Measurements from ENCODE around the gene FARP1.

FARP1 gene

GRCh38 chr13:98253526-98253925, 110.6 kb downstream of the FARP1 start:
- no peak for TF ChIP-seq YY1 (IDR thresholded peaks at IDR 0.05; ENCODE audit: low read depth)
- TF ChIP-seq USF1 (IDR thresholded peaks at IDR 0.05), result no peak

GRCh38 chr13:98254513-98254912, 111.6 kb downstream of the FARP1 start:
- TF ChIP-seq USF1 (IDR thresholded peaks at IDR 0.05) (no peak), MAX (IDR thresholded peaks at IDR 0.05) (no peak), RAD21 (IDR thresholded peaks at IDR 0.05; ENCODE audit: low read depth) (no peak), FOXM1 (IDR thresholded peaks at IDR 0.05; ENCODE audit: borderline replicate concordance, low read depth) (no peak), CEBPB (IDR thresholded peaks at IDR 0.05) (no peak), CREB1 (IDR thresholded peaks at IDR 0.05; ENCODE audit: low read depth) (no peak), TAF1 (IDR thresholded peaks at IDR 0.05; ENCODE audit: low read depth) (no peak), REST (IDR thresholded peaks at IDR 0.05; ENCODE audit: low read depth) (no peak), TCF12 (IDR thresholded peaks at IDR 0.05; ENCODE audit: low read depth) (no peak), TEAD4 (IDR thresholded peaks at IDR 0.05) (no peak), NFIC (IDR thresholded peaks at IDR 0.05) (no peak), YY1 (IDR thresholded peaks at IDR 0.05; ENCODE audit: low read depth) (no peak), EP300 (IDR thresholded peaks at IDR 0.05; ENCODE audit: borderline replicate concordance) (no peak), ZBTB7A (IDR thresholded peaks at IDR 0.05; ENCODE audit: low read depth) (no peak)

- TF ChIP-seq NFIC (IDR thresholded peaks at IDR 0.05) (no peak), EP300 (IDR thresholded peaks at IDR 0.05; ENCODE audit: borderline replicate concordance) (no peak), ZBTB7A (IDR thresholded peaks at IDR 0.05; ENCODE audit: low read depth) (no peak), CEBPB (IDR thresholded peaks at IDR 0.05) (no peak)
These were observed 115.3 kb downstream of the FARP1 start for GRCh38 chr13:98258226-98258625.

- no peak for TF ChIP-seq CEBPB (IDR thresholded peaks at IDR 0.05)
- no peak for TF ChIP-seq REST (IDR thresholded peaks at IDR 0.05; ENCODE audit: low read depth)
- TF ChIP-seq CREB1 (IDR thresholded peaks at IDR 0.05; ENCODE audit: low read depth), result no peak
- no peak for TF ChIP-seq FOXM1 (IDR thresholded peaks at IDR 0.05; ENCODE audit: borderline replicate concordance, low read depth)
- TF ChIP-seq MAX (IDR thresholded peaks at IDR 0.05), result no peak
- TF ChIP-seq NFIC (IDR thresholded peaks at IDR 0.05), result no peak
These were observed 117.7 kb downstream of the FARP1 start for GRCh38 chr13:98260357-98261164.

- TF ChIP-seq CEBPB (IDR thresholded peaks at IDR 0.05) (no peak), CREB1 (IDR thresholded peaks at IDR 0.05; ENCODE audit: low read depth) (no peak), NFIC (IDR thresholded peaks at IDR 0.05) (no peak), YY1 (IDR thresholded peaks at IDR 0.05; ENCODE audit: low read depth) (no peak), TCF12 (IDR thresholded peaks at IDR 0.05; ENCODE audit: low read depth) (no peak), EP300 (IDR thresholded peaks at IDR 0.05; ENCODE audit: borderline replicate concordance) (no peak), MAX (IDR thresholded peaks at IDR 0.05) (no peak), ZBTB7A (IDR thresholded peaks at IDR 0.05; ENCODE audit: low read depth) (no peak), USF1 (IDR thresholded peaks at IDR 0.05) (no peak), TEAD4 (IDR thresholded peaks at IDR 0.05) (no peak)
These were observed 118.3 kb downstream of the FARP1 start for GRCh38 chr13:98261165-98261702.

- no peak for TF ChIP-seq EGR1 (IDR thresholded peaks at IDR 0.05)
- no peak for TF ChIP-seq CREB1 (IDR thresholded peaks at IDR 0.05; ENCODE audit: low read depth)
- TF ChIP-seq MAX (IDR thresholded peaks at IDR 0.05), result no peak
- TF ChIP-seq EP300 (IDR thresholded peaks at IDR 0.05; ENCODE audit: borderline replicate concordance), result no peak
- no peak for TF ChIP-seq USF1 (IDR thresholded peaks at IDR 0.05)
- TF ChIP-seq FOXM1 (IDR thresholded peaks at IDR 0.05; ENCODE audit: borderline replicate concordance, low read depth), result no peak
- no peak for TF ChIP-seq RAD21 (IDR thresholded peaks at IDR 0.05; ENCODE audit: low read depth)
- TF ChIP-seq YY1 (IDR thresholded peaks at IDR 0.05; ENCODE audit: low read depth), result no peak
- no peak for TF ChIP-seq TCF12 (IDR thresholded peaks at IDR 0.05; ENCODE audit: low read depth)
- TF ChIP-seq TAF1 (IDR thresholded peaks at IDR 0.05; ENCODE audit: low read depth), result no peak
- TF ChIP-seq CEBPB (IDR thresholded peaks at IDR 0.05), result no peak
- no peak for TF ChIP-seq NFIC (IDR thresholded peaks at IDR 0.05)
- TF ChIP-seq REST (IDR thresholded peaks at IDR 0.05; ENCODE audit: low read depth), result no peak
- no peak for TF ChIP-seq TEAD4 (IDR thresholded peaks at IDR 0.05)
- TF ChIP-seq ZBTB7A (IDR thresholded peaks at IDR 0.05; ENCODE audit: low read depth), result no peak
These were observed 119.4 kb downstream of the FARP1 start for GRCh38 chr13:98262292-98262691.
